HG03045 (cell line): Measurements from ENCODE around the gene ENTREP3.
"Not testable (repeated sequence)": the region's sequence is repeated elsewhere in the genome, so short reads cannot be mapped to it uniquely, and the experiment has no call there.

Experiments used
- ATAC-seq: cut with Tn5 transposase; IDR thresholded peaks from one replicate; pipeline ENCODE4 v1.9.1; 2021; ENCODE audit warnings: mild to moderate bottlenecking, moderate library complexity; ENCODE audit not compliant: unreplicated experiment

The ENTREP3 gene

GRCh38 chr1:155251566-155251965 lies 3.7 kb downstream of the ENTREP3 start:
- ATAC-seq: no peak

- ATAC-seq: peak; percentile 82
These were observed 4.4 kb downstream of the ENTREP3 start for GRCh38 chr1:155250633-155251449.

- ATAC-seq: peak; percentile 8
These were observed 5.0 kb downstream of the ENTREP3 start for GRCh38 chr1:155250246-155250632.

- ATAC-seq: no peak
These were observed 7.4 kb downstream of the ENTREP3 start for GRCh38 chr1:155247667-155248553.

- ATAC-seq: not testable (repeated sequence)
These were observed 8.5 kb downstream of the ENTREP3 start for GRCh38 chr1:155246796-155247195.

- no peak for ATAC-seq
These were observed 10.1 kb downstream of the ENTREP3 start for GRCh38 chr1:155245163-155245524.

GRCh38 chr1:155244368-155245162 lies 10.7 kb downstream of the ENTREP3 start:
- peak; percentile 83 for ATAC-seq

- no peak for ATAC-seq
These were observed 12.4 kb downstream of the ENTREP3 start for GRCh38 chr1:155242805-155243358.

- no peak for ATAC-seq
These were observed 13.4 kb downstream of the ENTREP3 start for GRCh38 chr1:155241841-155242264.

GRCh38 chr1:155241069-155241679 lies 14.1 kb downstream of the ENTREP3 start:
- ATAC-seq: no peak

GRCh38 chr1:155236451-155236850 lies 18.8 kb downstream of the ENTREP3 start:
- ATAC-seq: no peak

- not testable (repeated sequence) for ATAC-seq
These were observed 19.9 kb downstream of the ENTREP3 start for GRCh38 chr1:155235375-155235774.

- ATAC-seq: not testable (repeated sequence)
These were observed 21.8 kb downstream of the ENTREP3 start for GRCh38 chr1:155233502-155233901.

- not testable (repeated sequence) for ATAC-seq
These were observed 23.0 kb downstream of the ENTREP3 start for GRCh38 chr1:155232001-155232978.

GRCh38 chr1:155231302-155231701 lies 24.0 kb downstream of the ENTREP3 start:
- ATAC-seq: not testable (repeated sequence)

GRCh38 chr1:155228096-155228427 lies 27.2 kb downstream of the ENTREP3 start:
- ATAC-seq: no peak

GRCh38 chr1:155227261-155228095 lies 27.8 kb downstream of the ENTREP3 start:
- peak; percentile 91 for ATAC-seq

- ATAC-seq: no peak
These were observed 28.4 kb downstream of the ENTREP3 start for GRCh38 chr1:155226910-155227260.
